Measurements from ENCODE around the gene MTCL1. TPM values are rescaled to one million over a fixed set of nuclear protein-coding genes. Genes with fewer than 3 reads are reported as not detected.

Gene MTCL1
- total and polyA plus RNA-seq, 9 of the 15 experiments (the other 6 are each of a cell fraction or from before 2014, with no cell fraction given): 0.21 to 7.4 (median 3.7) TPM

DNA sequence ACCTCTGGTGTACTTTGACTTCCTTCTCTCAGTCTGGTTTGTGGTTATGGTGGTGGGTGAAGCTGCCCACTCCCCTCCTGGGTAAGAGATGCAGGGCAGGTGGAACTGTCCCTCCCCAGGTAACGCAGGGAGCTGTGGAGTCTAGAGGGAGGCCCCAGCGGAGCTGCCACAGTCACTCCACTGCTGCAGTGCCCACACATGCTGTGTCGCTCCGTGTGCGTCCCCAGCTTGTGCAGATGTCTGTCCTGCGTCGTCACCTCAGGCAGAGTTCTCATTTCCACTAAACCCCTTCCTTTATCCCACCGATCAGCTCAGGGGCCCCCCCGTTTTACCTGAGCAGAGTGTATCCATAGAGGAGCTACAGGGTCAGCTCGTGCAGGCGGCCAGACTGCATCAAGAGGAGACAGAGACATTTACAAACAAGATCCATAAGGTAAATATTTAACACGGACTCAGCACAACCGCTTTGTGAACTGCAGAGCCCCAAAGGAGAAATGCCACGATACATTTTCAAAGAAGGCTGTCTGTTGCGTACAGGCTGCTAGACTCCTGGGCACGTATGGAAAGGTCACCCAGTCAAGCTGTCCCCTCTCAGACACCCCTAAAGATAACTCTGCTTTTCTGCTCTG, 87.4 kb downstream of the MTCL1 start (continued):
- TF ChIP-seq, protein P1, sequence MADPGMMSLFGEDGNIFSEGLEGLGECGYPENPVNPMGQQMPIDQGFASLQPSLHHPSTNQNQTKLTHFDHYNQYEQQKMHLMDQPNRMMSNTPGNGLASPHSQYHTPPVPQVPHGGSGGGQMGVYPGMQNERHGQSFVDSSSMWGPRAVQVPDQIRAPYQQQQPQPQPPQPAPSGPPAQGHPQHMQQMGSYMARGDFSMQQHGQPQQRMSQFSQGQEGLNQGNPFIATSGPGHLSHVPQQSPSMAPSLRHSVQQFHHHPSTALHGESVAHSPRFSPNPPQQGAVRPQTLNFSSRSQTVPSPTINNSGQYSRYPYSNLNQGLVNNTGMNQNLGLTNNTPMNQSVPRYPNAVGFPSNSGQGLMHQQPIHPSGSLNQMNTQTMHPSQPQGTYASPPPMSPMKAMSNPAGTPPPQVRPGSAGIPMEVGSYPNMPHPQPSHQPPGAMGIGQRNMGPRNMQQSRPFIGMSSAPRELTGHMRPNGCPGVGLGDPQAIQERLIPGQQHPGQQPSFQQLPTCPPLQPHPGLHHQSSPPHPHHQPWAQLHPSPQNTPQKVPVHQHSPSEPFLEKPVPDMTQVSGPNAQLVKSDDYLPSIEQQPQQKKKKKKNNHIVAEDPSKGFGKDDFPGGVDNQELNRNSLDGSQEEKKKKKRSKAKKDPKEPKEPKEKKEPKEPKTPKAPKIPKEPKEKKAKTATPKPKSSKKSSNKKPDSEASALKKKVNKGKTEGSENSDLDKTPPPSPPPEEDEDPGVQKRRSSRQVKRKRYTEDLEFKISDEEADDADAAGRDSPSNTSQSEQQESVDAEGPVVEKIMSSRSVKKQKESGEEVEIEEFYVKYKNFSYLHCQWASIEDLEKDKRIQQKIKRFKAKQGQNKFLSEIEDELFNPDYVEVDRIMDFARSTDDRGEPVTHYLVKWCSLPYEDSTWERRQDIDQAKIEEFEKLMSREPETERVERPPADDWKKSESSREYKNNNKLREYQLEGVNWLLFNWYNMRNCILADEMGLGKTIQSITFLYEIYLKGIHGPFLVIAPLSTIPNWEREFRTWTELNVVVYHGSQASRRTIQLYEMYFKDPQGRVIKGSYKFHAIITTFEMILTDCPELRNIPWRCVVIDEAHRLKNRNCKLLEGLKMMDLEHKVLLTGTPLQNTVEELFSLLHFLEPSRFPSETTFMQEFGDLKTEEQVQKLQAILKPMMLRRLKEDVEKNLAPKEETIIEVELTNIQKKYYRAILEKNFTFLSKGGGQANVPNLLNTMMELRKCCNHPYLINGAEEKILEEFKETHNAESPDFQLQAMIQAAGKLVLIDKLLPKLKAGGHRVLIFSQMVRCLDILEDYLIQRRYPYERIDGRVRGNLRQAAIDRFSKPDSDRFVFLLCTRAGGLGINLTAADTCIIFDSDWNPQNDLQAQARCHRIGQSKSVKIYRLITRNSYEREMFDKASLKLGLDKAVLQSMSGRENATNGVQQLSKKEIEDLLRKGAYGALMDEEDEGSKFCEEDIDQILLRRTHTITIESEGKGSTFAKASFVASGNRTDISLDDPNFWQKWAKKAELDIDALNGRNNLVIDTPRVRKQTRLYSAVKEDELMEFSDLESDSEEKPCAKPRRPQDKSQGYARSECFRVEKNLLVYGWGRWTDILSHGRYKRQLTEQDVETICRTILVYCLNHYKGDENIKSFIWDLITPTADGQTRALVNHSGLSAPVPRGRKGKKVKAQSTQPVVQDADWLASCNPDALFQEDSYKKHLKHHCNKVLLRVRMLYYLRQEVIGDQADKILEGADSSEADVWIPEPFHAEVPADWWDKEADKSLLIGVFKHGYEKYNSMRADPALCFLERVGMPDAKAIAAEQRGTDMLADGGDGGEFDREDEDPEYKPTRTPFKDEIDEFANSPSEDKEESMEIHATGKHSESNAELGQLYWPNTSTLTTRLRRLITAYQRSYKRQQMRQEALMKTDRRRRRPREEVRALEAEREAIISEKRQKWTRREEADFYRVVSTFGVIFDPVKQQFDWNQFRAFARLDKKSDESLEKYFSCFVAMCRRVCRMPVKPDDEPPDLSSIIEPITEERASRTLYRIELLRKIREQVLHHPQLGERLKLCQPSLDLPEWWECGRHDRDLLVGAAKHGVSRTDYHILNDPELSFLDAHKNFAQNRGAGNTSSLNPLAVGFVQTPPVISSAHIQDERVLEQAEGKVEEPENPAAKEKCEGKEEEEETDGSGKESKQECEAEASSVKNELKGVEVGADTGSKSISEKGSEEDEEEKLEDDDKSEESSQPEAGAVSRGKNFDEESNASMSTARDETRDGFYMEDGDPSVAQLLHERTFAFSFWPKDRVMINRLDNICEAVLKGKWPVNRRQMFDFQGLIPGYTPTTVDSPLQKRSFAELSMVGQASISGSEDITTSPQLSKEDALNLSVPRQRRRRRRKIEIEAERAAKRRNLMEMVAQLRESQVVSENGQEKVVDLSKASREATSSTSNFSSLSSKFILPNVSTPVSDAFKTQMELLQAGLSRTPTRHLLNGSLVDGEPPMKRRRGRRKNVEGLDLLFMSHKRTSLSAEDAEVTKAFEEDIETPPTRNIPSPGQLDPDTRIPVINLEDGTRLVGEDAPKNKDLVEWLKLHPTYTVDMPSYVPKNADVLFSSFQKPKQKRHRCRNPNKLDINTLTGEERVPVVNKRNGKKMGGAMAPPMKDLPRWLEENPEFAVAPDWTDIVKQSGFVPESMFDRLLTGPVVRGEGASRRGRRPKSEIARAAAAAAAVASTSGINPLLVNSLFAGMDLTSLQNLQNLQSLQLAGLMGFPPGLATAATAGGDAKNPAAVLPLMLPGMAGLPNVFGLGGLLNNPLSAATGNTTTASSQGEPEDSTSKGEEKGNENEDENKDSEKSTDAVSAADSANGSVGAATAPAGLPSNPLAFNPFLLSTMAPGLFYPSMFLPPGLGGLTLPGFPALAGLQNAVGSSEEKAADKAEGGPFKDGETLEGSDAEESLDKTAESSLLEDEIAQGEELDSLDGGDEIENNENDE (IDR thresholded peaks at IDR 0.05; ENCODE audit: low read depth, low read length): no peak
- TF ChIP-seq XRCC5 (IDR thresholded peaks at IDR 0.05; ENCODE audit: low read depth, low read length) (no peak), CC2D1A (IDR thresholded peaks at IDR 0.05) (no peak), ESRRA (IDR thresholded peaks at IDR 0.05; ENCODE audit: borderline replicate concordance, low read depth) (no peak), ZBTB17 (CRISPR knock-in tag; IDR thresholded peaks at IDR 0.05) (no peak), SIN3A (IDR thresholded peaks at IDR 0.05; ENCODE audit: borderline replicate concordance in 2 of 2, control insufficient read depth in 1 of 2, low read depth in 2 of 2, low read length in 2 of 2) (no peak), ZNF431 (CRISPR knock-in tag; IDR thresholded peaks at IDR 0.05) (no peak), SOX6 (IDR thresholded peaks at IDR 0.05) (no peak), SMARCA4 (IDR thresholded peaks at IDR 0.05) (no peak), ZZZ3 (IDR thresholded peaks at IDR 0.05) (no peak), ZNF696 (CRISPR knock-in tag; conservative IDR thresholded peaks at IDR 0.05) (no peak)
- TF ChIP-seq, protein P2, sequence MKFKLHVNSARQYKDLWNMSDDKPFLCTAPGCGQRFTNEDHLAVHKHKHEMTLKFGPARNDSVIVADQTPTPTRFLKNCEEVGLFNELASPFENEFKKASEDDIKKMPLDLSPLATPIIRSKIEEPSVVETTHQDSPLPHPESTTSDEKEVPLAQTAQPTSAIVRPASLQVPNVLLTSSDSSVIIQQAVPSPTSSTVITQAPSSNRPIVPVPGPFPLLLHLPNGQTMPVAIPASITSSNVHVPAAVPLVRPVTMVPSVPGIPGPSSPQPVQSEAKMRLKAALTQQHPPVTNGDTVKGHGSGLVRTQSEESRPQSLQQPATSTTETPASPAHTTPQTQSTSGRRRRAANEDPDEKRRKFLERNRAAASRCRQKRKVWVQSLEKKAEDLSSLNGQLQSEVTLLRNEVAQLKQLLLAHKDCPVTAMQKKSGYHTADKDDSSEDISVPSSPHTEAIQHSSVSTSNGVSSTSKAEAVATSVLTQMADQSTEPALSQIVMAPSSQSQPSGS (CRISPR knock-in tag; IDR thresholded peaks at IDR 0.05): no peak

All from K562 (cell line).